Activated CD8-positive, alpha-beta T cell treated with anti-CD3 and anti-CD28 coated beads for 36 hours (primary cell): ENCODE measurements around the gene PALM. TPM values are rescaled to one million over a fixed set of nuclear protein-coding genes. Genes with fewer than 3 reads are reported as not detected.

Experiments
- ATAC-seq: fragments of 200-7000 bp; cut with Tn5 transposase; one replicate; pipeline ENCODE4 v1.10.0; 2021; ENCODE audit warnings: mild to moderate bottlenecking, moderate library complexity
- CTCF ChIA-PET: fragments of 350-600 bp; sonication (Branson Sonifier 250); formaldehyde crosslinking; loops from one replicate; lab custom pipeline; 2021; ENCODE audit warnings: antibody characterized with exemption; lab: Charles Lee
- POLR2A ChIA-PET: fragments of 350-600 bp; sonication (Branson Sonifier 250); formaldehyde crosslinking; loops from one replicate; lab custom pipeline; 2021; ENCODE audit warnings: antibody characterized with exemption; lab: Charles Lee
- DNase-seq: peaks from one replicate; pipeline ENCODE4 v3.0.0-alpha.2; 2020
- H3K27ac Mint-ChIP-seq: one replicate; pipeline ENCODE4 v1.8.0; 2021; ENCODE audit warnings: mild to moderate bottlenecking, mixed read lengths
- H3K27me3 Mint-ChIP-seq: one replicate; pipeline ENCODE4 v1.8.0; 2021; ENCODE audit warnings: mixed read lengths
- H3K36me3 Mint-ChIP-seq: one replicate; pipeline ENCODE4 v1.8.0; 2021; ENCODE audit warnings: low read depth, mixed read lengths
- H3K4me1 Mint-ChIP-seq: one replicate; pipeline ENCODE4 v1.8.0; 2021; ENCODE audit warnings: low read depth, mixed read lengths
- H3K4me3 Mint-ChIP-seq: one replicate; pipeline ENCODE4 v1.8.0; 2021; ENCODE audit warnings: mild to moderate bottlenecking, moderate library complexity, mixed read lengths
- H3K9me3 Mint-ChIP-seq: one replicate; pipeline ENCODE4 v1.8.0; 2021; ENCODE audit warnings: mixed read lengths
- CTCF ChIP-seq: fragments of 200-600 bp; IDR thresholded peaks from one replicate; pipeline ENCODE4 v1.8.0; 2022; ENCODE audit warnings: antibody characterized with exemption, mild to moderate bottlenecking
- intact Hi-C: fragments of 100-400 bp; cut with micrococcal nuclease; formaldehyde crosslinking; loops from one replicate; pipeline ENCODE4 v1.10.0; 2022
- total RNA-seq, 2 experiments: library from RNA; stranded (reverse); gene quantifications; one replicate each; pipeline ENCODE4 v1.2.3, GENCODE V29; 2021

PALM gene
- total RNA-seq, 2 experiments from 2014 or later, result 0.22 to 0.36 TPM

- TF ChIP-seq CTCF, result no peak
- Mint-ChIP-seq H3K9me3 (no peaks in the 10 kb centered on the region), H3K27ac (no peak overlapping the region), H3K27me3 (peaks cover 17% of the 10 kb centered on the region), H3K36me3 (no peaks in the 10 kb centered on the region), H3K4me3 (no peak overlapping the region), H3K4me1 (peaks cover 5% of the 10 kb centered on the region)
- ATAC-seq, result no peak
- no peak for DNase-seq
- ChIA-PET POLR2A (no interaction called here), CTCF (interaction anchor here (1.2 kb wide), 1 partner anchor 171 kb away, joined by 3 read pairs; no protein-coding TSS in a partner anchor)
- intact Hi-C loops, result no loop called here
Observed at GRCh38 chr19:677201-677600, 31.5 kb upstream of the PALM start.

DNA sequence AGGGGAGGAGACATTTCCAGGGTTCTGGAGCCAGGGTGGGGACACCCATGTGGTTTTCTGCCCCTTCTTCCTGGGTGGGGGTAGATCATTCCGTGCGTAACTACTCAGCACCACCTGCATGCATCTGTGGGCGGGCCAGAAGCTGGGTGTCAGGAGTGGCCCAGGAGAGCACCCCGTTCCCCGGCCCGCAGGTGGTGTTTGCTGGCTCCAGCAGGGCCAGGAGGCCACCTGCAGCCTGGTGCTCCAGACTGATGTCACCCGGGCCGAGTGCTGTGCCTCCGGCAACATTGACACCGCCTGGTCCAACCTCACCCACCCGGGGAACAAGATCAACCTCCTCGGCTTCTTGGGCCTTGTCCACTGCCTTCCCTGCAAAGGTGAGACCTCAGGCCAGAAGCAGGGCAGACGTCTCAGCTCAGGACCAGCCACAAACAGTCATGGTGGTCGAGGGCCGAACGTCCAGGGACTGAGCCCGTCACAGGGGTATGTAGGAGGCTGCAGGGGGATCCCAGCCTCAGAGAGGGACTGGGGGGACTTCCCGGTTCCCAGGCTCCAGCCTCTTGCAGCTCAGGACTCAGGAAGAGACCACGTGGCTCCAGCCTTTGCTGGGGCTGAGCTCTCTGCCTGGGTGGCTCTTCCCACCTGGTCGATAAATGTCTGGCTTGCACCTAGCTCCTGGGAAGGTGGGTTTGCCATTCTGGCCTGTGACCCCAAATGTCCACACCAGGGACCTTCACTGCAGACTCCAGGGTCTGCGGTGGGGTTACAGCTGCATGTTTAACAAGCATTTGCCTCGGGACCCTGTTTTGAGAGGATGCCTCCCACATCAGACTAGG lies 30.9 kb upstream of the PALM start:
- no peaks in the 10 kb centered on the region for H3K36me3 Mint-ChIP-seq
- ChIA-PET POLR2A (no interaction called here), CTCF (interaction anchor here (1.1 to 1.2 kb wide), 2 partner anchors 30 to 172 kb away, joined by 3 read pairs; no protein-coding TSS in a partner anchor)
- H3K4me3 Mint-ChIP-seq, result peak overlapping the region; percentile 24
- ATAC-seq, result no peak
- H3K27ac Mint-ChIP-seq, result no peak overlapping the region
- no peaks in the 10 kb centered on the region for H3K9me3 Mint-ChIP-seq
- peaks cover 5% of the 10 kb centered on the region for H3K4me1 Mint-ChIP-seq
- TF ChIP-seq CTCF, result no peak
- no peak for DNase-seq
- intact Hi-C loops, result no loop called here
- H3K27me3 Mint-ChIP-seq, result peaks cover 17% of the 10 kb centered on the region

DNA sequence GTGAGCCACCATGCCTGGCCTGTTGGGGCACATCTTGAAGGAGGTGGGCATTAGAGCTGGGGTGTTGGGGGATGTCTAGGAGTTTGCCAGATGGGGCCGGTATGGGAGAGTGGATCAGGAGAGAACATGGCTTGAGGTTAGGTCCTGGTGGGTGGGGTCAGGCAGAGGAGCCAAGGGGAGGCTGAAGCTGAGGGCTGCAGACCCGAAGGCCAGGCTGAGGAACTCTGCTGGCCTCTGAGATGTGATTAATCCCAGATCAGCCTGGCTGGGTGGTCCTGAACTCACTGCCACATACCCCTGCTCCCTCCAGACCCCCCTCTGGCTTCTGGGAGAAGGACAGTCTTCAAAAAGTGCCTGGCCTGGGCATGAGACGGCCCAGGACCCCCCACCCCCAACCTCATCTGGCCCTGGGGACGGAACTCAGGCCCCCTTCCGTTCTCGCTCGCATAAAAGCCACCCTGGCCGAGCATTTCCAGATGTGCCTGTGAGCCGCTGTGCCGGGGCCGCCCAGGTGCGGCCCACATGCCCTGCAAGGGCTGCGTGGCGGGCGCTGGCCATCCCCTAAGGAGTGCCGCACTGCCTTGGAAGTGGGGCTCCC lies 29.8 kb upstream of the PALM start:
- ChIA-PET POLR2A (interaction anchor here (1.0 to 1.4 kb wide), 4 partner anchors 9 to 128 kb away, joined by 3 to 4 read pairs (median 4); partner anchors contain the start of gene RNF126), CTCF (interaction anchor here (1.0 to 1.2 kb wide), 3 partner anchors 18 to 55 kb away, joined by 3 to 4 read pairs (median 4); no protein-coding TSS in a partner anchor)
- ATAC-seq (no peak), DNase-seq (no peak)
- intact Hi-C loops, result no loop called here
- no peak for TF ChIP-seq CTCF
- Mint-ChIP-seq H3K36me3 (no peaks in the 10 kb centered on the region), H3K4me3 (peak overlapping the region; percentile 79), H3K27me3 (peaks cover 13% of the 10 kb centered on the region), H3K9me3 (no peaks in the 10 kb centered on the region), H3K4me1 (peaks cover 5% of the 10 kb centered on the region), H3K27ac (peak overlapping the region; percentile 49)

DNA sequence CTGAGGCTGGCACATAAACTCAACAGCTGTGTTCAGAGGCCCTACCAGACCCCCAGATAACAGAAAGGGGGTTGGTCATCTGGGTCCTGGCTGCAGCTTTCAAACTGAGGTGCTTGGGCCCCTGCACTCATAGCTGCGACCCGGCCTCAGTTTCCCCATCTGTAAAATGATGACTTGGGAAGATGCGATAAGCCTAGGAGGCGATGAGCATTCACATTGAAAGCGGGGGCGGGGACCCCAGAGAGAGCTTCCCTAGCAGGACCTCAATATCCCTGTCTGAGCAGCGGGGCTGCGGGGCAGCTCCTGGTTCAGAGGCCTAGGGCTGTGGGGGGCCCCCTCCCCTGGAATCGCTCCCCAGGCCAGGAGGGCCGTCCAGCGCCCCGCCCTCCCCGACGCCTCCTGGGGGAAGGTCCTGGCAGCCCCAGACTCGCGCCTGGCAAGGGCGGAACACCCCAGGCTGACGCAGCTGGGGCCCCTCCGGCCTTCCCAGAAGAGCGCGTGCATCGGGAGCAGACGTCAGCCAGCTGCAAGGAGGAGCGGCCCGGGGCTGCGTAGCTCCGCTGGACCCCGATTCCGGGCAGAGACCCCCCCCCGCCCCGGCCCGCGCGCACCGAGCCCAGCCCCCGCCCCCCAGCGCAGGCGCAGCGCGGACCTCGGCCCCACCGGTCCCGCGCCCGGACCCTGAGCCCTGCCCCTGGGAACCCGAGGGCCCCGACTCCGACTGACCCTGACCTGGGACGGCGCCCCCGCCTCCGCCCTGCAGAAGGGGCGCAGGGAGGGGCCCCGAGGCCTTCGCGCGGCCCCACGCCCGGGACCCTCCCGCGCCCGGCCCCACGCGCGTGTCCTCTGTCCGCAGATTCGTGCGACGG lies 29.1 kb upstream of the PALM start:
- peaks cover 11% of the 10 kb centered on the region for H3K27me3 Mint-ChIP-seq
- POLR2A ChIA-PET, result interaction anchor here (0.6 to 1.4 kb wide), 7 partner anchors 8 to 403 kb away, joined by 3 to 4 read pairs (median 4); partner anchors contain the start of gene RNF126
- H3K27ac Mint-ChIP-seq, result peak overlapping the region; percentile 80
- H3K9me3 Mint-ChIP-seq, result no peaks in the 10 kb centered on the region
- CTCF ChIA-PET, result interaction anchor here (1.0 to 1.3 kb wide), 4 partner anchors 9 to 55 kb away, joined by 3 to 8 read pairs (median 4); no protein-coding TSS in a partner anchor
- no peak for ATAC-seq
- no peaks in the 10 kb centered on the region for H3K36me3 Mint-ChIP-seq
- intact Hi-C loops, result no loop called here
- H3K4me1 Mint-ChIP-seq, result peaks cover 5% of the 10 kb centered on the region
- DNase-seq, result peak; percentile 48
- TF ChIP-seq CTCF, result peak; percentile 33
- peak overlapping the region; percentile 79 for H3K4me3 Mint-ChIP-seq
